HCT116 (cell line): ENCODE data around the gene GDF2. TPM values are rescaled to one million over a fixed set of nuclear protein-coding genes. Genes with fewer than 3 reads are reported as not detected.

Source experiments
- ATAC-seq: fragments of 200-7000 bp; cut with Tn5 transposase; 2 replicates; pipeline ENCODE4 v1.9.1; 2020; ENCODE audit warnings: mild to moderate bottlenecking, moderate library complexity
- BruUV-seq: library from RNA; stranded (reverse); fragments of 400-500 nt; replicated peaks from 2 replicates; lab custom pipeline; 2021; lab: Mats Ljungman, UMichigan
- CTCF ChIA-PET: fragments of 300-600 bp; sonication (Branson Sonifier 250); formaldehyde crosslinking; loops from one replicate; lab custom pipeline; 2021; ENCODE audit warnings: antibody characterized with exemption; lab: Charles Lee
- POLR2A ChIA-PET: fragments of 300-600, 350-600 bp; sonication (Branson Sonifier 250); formaldehyde crosslinking; loops from one replicate; lab custom pipeline; 2021; ENCODE audit warnings: antibody characterized with exemption; lab: Charles Lee
- RAD21 ChIA-PET, 2 experiments: fragments of 300-600 bp; sonication (Branson Sonifier 250); formaldehyde crosslinking; loops; one replicate each; lab custom pipeline; 2023; ENCODE audit warnings: low total read pairs in 2 of 2; ENCODE audit not compliant: uncharacterized antibody in 2 of 2, unreplicated experiment in 2 of 2, low non-redundant PET in 1 of 2; lab: Charles Lee
- DNase-seq: peaks from one replicate; pipeline ENCODE4 v3.0.0-alpha.2; 2010; ENCODE audit warnings: low read depth, low spot score
- H2AFZ ChIP-seq: fragments of 200-600 bp; shearing (Covaris generic), sonication (generic); 2 replicates; pipeline ENCODE4 v1.6.1; 2017; ENCODE audit warnings: low read depth, mixed run types, mixed read lengths, antibody characterized with exemption, low read length; ENCODE audit not compliant: poor library complexity, severe bottlenecking
- H3K27ac ChIP-seq: 2 replicates; pipeline ENCODE4 v1.5.1; 2012; ENCODE audit warnings: low read depth, low read length
- H3K27me3 ChIP-seq: fragments of 200-600 bp; sonication (generic); 2 replicates; pipeline ENCODE4 v1.6.1; 2016; ENCODE audit warnings: mixed run types, low read length, mixed read lengths; ENCODE audit not compliant: insufficient read depth
- H3K36me3 ChIP-seq, 2 experiments: fragments of 200-500 bp in 1 of 2; fragments of 200-600 bp in 1 of 2; sonication (Bioruptor generic) in 1 of 2; sonication (generic) in 1 of 2; 2 replicates each; pipeline versions ENCODE4 v1.5.1 to v1.6.1; 2014 to 2016; ENCODE audit warnings: low read length in 2 of 2, inconsistent platforms in 1 of 2, mixed read lengths in 1 of 2, mixed run types in 1 of 2; ENCODE audit not compliant: insufficient read depth in 2 of 2, control insufficient read depth in 1 of 2
- H3K4me1 ChIP-seq, 2 experiments: fragments of 200-600 bp in 1 of 2; sonication (generic) in 1 of 2; 2 replicates each; pipeline versions ENCODE4 v1.5.1 to v1.6.1; 2012 to 2017; ENCODE audit warnings: low read length in 2 of 2, inconsistent platforms in 1 of 2, mild to moderate bottlenecking in 1 of 2, mixed read lengths in 1 of 2, mixed run types in 1 of 2, moderate library complexity in 1 of 2; ENCODE audit not compliant: insufficient read depth in 2 of 2, control insufficient read depth in 1 of 2
- H3K4me2 ChIP-seq: fragments of 200-600 bp; sonication (generic); 2 replicates; pipeline ENCODE4 v1.6.1; 2017; ENCODE audit warnings: mixed run types, low read length, mixed read lengths
- H3K4me3 ChIP-seq, 2 experiments: fragments of 200-600 bp in 1 of 2; sonication (generic) in 1 of 2; replicated peaks in 1 of 2; 2 replicates each; pipeline ENCODE4 v1.5.1; 2011 to 2016; ENCODE audit warnings: low read length in 2 of 2, control low read depth in 1 of 2, low read depth in 1 of 2, mild to moderate bottlenecking in 1 of 2, mixed read lengths in 1 of 2, mixed run types in 1 of 2
- H3K79me2 ChIP-seq: fragments of 200-600 bp; sonication (generic); 2 replicates; pipeline ENCODE4 v1.6.1; 2017; ENCODE audit warnings: mild to moderate bottlenecking, mixed run types, low read length, moderate library complexity, mixed read lengths; ENCODE audit not compliant: insufficient read depth
- H3K9ac ChIP-seq: fragments of 200-600 bp; sonication (generic); 2 replicates; pipeline ENCODE4 v1.6.1; 2016; ENCODE audit warnings: low read length, mixed read lengths
- H3K9me2 ChIP-seq: fragments of 200-600 bp; sonication (generic), shearing (Covaris generic); 2 replicates; pipeline ENCODE4 v1.6.1; 2017; ENCODE audit warnings: mixed run types, mild to moderate bottlenecking, moderate library complexity; ENCODE audit not compliant: insufficient read depth
- H3K9me3 ChIP-seq, 2 experiments: fragments of 200-500 bp in 1 of 2; fragments of 200-600 bp in 1 of 2; sonication (Bioruptor generic) in 1 of 2; sonication (generic) in 1 of 2; 2 replicates each; pipeline ENCODE4 v1.6.1; 2014 to 2017; ENCODE audit warnings: low read length in 2 of 2, mixed read lengths in 2 of 2, inconsistent platforms in 1 of 2, low read depth in 1 of 2, mild to moderate bottlenecking in 1 of 2, mixed run types in 1 of 2, moderate library complexity in 1 of 2; ENCODE audit not compliant: control insufficient read depth in 1 of 2, insufficient read depth in 1 of 2
- H4K20me1 ChIP-seq: fragments of 200-600 bp; sonication (generic), shearing (Covaris generic); 2 replicates; pipeline ENCODE4 v1.6.1; 2017; ENCODE audit warnings: mixed run types, mild to moderate bottlenecking, moderate library complexity; ENCODE audit not compliant: insufficient read depth
- CEBPB ChIP-seq: IDR thresholded peaks from 2 replicates; pipeline ENCODE4 v1.6.1; 2012; ENCODE audit warnings: low read depth
- EGR1 ChIP-seq: IDR thresholded peaks from 2 replicates; pipeline ENCODE4 v1.6.1; 2012; ENCODE audit warnings: low read depth
- ELF1 ChIP-seq: IDR thresholded peaks from 2 replicates; pipeline ENCODE4 v1.6.1; 2012; ENCODE audit warnings: low read depth, borderline replicate concordance
- EZH2 ChIP-seq: fragments of 200-600 bp; sonication (generic); IDR thresholded peaks from 2 replicates; pipeline ENCODE4 v1.6.1; 2017; ENCODE audit warnings: antibody characterized with exemption, mixed run types
- RAD21 ChIP-seq: IDR thresholded peaks from 2 replicates; pipeline ENCODE4 v1.6.1; 2012; ENCODE audit warnings: low read depth, mild to moderate bottlenecking
- SIN3A ChIP-seq: IDR thresholded peaks from 2 replicates; pipeline ENCODE4 v1.6.1; 2012; ENCODE audit warnings: low read depth
- intact Hi-C: fragments of 100-400 bp; cut with micrococcal nuclease; formaldehyde crosslinking; loops from 2 replicates; pipeline ENCODE4 v1.10.0; 2022
- total RNA-seq: library from RNA; stranded (reverse); gene quantifications from one replicate; pipeline ENCODE4 v1.2.1, GENCODE V29; 2021; ENCODE audit not compliant: unreplicated experiment
- TF ChIP-seq, protein P1 (sequence below), 3 experiments: fragments of 200-600 bp in 1 of 3; sonication (generic) in 1 of 3; IDR thresholded peaks in 2 of 3; conservative IDR thresholded peaks in 1 of 3; 2 replicates each; pipeline ENCODE4 v1.5.1; 2012 to 2017; ENCODE audit warnings: low read depth in 2 of 3, low read length in 2 of 3, antibody characterized with exemption in 1 of 3, borderline replicate concordance in 1 of 3, control low read depth in 1 of 3, mild to moderate bottlenecking in 1 of 3, mixed read lengths in 1 of 3, mixed run types in 1 of 3, moderate library complexity in 1 of 3; ENCODE audit not compliant: insufficient read depth in 1 of 3
- TF ChIP-seq, protein P2 (sequence below): IDR thresholded peaks from 2 replicates; pipeline ENCODE4 v1.6.1; 2012; ENCODE audit warnings: low read depth

Gene GDF2
- total RNA-seq, 1 experiment from 2014 or later, result not detected

DNA sequence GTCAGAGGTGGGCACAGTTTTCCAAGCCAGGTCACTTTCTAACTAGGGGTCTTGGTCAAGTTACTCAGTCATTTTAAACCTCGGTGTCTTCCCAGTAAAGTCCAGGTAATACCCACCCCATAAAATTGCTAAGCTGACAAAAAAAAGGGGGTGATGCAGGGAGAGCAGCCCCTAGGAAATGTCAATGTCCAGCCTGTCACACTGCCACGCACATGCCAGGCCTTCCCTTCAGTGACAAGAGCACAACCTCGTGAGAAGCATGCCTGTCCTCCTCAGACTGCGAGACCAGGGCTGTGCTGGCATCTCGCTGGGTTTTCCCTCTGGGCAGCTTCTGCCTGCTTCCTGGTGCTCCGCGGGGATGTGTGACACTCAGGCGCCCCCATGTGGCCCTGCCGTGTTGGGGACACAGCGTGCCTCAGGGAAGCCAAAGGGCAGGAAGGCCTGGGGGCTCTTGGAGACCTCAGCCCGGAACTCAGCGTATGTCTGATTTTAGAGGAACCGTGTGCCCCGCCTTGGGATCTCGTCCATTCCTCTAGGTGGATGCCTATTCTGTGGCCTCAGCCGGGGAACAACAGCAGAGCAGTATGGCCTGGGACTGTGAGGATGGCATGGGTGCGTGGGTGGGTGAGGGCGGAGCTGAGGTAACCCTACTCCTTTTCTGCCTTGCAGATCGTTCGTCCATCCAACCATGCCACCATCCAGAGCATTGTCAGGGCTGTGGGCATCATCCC is 10.2 kb upstream of the GDF2 start:
- DNase-seq (peak; percentile 31), ATAC-seq (peak; percentile 91)
- Histone ChIP-seq H2AFZ (peak overlapping the region; percentile 11), H3K36me3 (no peaks in the 10 kb centered on the region), H3K79me2 (no peaks in the 10 kb centered on the region), H3K9me2 (no peaks in the 10 kb centered on the region), H4K20me1 (no peaks in the 10 kb centered on the region), H3K27ac (no peak overlapping the region), H3K9me3 (no peaks in the 10 kb centered on the region), H3K9ac (no peak overlapping the region), H3K4me3 (no peak overlapping the region), H3K27me3 (peaks cover 6% of the 10 kb centered on the region; the same call in 1 of the 2 replicates), H3K4me2 (no peak overlapping the region), H3K4me1 (no peaks in the 10 kb centered on the region; a peak in 1 of 4 replicates)
- POLR2A ChIA-PET, result interaction anchor here (1.0 kb wide), 1 partner anchor 264 kb away, joined by 3 read pairs; no protein-coding TSS in a partner anchor
- intact Hi-C loops, result loop anchor here (1.0 to 2.0 kb wide), 2 partner anchors 265 to 288 kb away; no protein-coding TSS in a partner anchor
- RAD21 ChIA-PET, result interaction anchor here (1.0 to 3.0 kb wide), 5 partner anchors 264 to 288 kb away, joined by 3 to 22 read pairs (median 5); no protein-coding TSS in a partner anchor
- no TSS peak for BruUV-seq
- TF ChIP-seq CEBPB, result no peak
- TF ChIP-seq EZH2, result no peak
- no peak for TF ChIP-seq ELF1
- no peak for TF ChIP-seq EGR1
- TF ChIP-seq, protein P1, sequence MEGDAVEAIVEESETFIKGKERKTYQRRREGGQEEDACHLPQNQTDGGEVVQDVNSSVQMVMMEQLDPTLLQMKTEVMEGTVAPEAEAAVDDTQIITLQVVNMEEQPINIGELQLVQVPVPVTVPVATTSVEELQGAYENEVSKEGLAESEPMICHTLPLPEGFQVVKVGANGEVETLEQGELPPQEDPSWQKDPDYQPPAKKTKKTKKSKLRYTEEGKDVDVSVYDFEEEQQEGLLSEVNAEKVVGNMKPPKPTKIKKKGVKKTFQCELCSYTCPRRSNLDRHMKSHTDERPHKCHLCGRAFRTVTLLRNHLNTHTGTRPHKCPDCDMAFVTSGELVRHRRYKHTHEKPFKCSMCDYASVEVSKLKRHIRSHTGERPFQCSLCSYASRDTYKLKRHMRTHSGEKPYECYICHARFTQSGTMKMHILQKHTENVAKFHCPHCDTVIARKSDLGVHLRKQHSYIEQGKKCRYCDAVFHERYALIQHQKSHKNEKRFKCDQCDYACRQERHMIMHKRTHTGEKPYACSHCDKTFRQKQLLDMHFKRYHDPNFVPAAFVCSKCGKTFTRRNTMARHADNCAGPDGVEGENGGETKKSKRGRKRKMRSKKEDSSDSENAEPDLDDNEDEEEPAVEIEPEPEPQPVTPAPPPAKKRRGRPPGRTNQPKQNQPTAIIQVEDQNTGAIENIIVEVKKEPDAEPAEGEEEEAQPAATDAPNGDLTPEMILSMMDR (IDR thresholded peaks at IDR 0.05 in 2 of 3, conservative IDR thresholded peaks at IDR 0.05 in 1 of 3; ENCODE audit: borderline replicate concordance in 1 of 3, insufficient read depth in 1 of 3, low read depth in 2 of 3, low read length in 2 of 3), result peak; percentile 63 to 76 (median 66)
- TF ChIP-seq RAD21, result peak; percentile 86
- no peak for TF ChIP-seq SIN3A
- TF ChIP-seq, protein P2, sequence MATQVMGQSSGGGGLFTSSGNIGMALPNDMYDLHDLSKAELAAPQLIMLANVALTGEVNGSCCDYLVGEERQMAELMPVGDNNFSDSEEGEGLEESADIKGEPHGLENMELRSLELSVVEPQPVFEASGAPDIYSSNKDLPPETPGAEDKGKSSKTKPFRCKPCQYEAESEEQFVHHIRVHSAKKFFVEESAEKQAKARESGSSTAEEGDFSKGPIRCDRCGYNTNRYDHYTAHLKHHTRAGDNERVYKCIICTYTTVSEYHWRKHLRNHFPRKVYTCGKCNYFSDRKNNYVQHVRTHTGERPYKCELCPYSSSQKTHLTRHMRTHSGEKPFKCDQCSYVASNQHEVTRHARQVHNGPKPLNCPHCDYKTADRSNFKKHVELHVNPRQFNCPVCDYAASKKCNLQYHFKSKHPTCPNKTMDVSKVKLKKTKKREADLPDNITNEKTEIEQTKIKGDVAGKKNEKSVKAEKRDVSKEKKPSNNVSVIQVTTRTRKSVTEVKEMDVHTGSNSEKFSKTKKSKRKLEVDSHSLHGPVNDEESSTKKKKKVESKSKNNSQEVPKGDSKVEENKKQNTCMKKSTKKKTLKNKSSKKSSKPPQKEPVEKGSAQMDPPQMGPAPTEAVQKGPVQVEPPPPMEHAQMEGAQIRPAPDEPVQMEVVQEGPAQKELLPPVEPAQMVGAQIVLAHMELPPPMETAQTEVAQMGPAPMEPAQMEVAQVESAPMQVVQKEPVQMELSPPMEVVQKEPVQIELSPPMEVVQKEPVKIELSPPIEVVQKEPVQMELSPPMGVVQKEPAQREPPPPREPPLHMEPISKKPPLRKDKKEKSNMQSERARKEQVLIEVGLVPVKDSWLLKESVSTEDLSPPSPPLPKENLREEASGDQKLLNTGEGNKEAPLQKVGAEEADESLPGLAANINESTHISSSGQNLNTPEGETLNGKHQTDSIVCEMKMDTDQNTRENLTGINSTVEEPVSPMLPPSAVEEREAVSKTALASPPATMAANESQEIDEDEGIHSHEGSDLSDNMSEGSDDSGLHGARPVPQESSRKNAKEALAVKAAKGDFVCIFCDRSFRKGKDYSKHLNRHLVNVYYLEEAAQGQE, result no peak
- CTCF ChIA-PET, result interaction anchor here (0.6 to 4.5 kb wide), 8 partner anchors 29 to 319 kb away, joined by 3 to 51 read pairs (median 4); no protein-coding TSS in a partner anchor
